Daoy (cell line): ENCODE data around the gene CCDC154. TPM values are rescaled to one million over a fixed set of nuclear protein-coding genes. Genes with fewer than 3 reads are reported as not detected.

Source experiments
- DNase-seq: peaks from one replicate; pipeline ENCODE4 v3.0.0-alpha.2; 2015; ENCODE audit warnings: low read depth
- total RNA-seq: library from RNA; depleted of rRNA; stranded (reverse); fragments of >200 nt; shearing (Covaris generic); gene quantifications from 2 replicates; pipeline ENCODE4 v1.2.3, GENCODE V29; 2014; rRNA removed

Gene CCDC154
- total RNA-seq, 1 experiment from 2014 or later, result not detected

- no peak for DNase-seq
These were observed 50.7 kb downstream of the CCDC154 start for GRCh38 chr16:1393613-1394176.

- DNase-seq, result no peak
These were observed 51.5 kb downstream of the CCDC154 start for GRCh38 chr16:1392826-1393225.

- DNase-seq, result no peak
These were observed 54.0 kb downstream of the CCDC154 start for GRCh38 chr16:1390239-1390779.

GRCh38 chr16:1389762-1390161, 54.6 kb downstream of the CCDC154 start:
- no peak for DNase-seq

GRCh38 chr16:1387331-1387730, 57.0 kb downstream of the CCDC154 start:
- no peak for DNase-seq

- DNase-seq, result no peak
These were observed 59.1 kb downstream of the CCDC154 start for GRCh38 chr16:1385232-1385631.

Other genes with a start within 250 kb of the CCDC154 start
- gene TPSG1, start 219.3 kb downstream of the CCDC154 start, total RNA-seq, result 0.23 TPM in 1 of 2 replicates, not detected in the other
- not detected in 2 replicates for gene TPSB2, start 214.4 kb downstream of the CCDC154 start, total RNA-seq
- gene TPSAB1, start 203.9 kb downstream of the CCDC154 start, total RNA-seq, result not detected in 2 replicates
- not detected in 2 replicates for gene TPSD1, start 188.5 kb downstream of the CCDC154 start, total RNA-seq
- gene UBE2I, start 134.9 kb downstream of the CCDC154 start, total RNA-seq, result 37.6 and 69.5 TPM in 2 replicates
- 0.11 and 1.2 TPM in 2 replicates for gene BAIAP3, start 110.9 kb downstream of the CCDC154 start, total RNA-seq
- 95.5 and 103 TPM in 2 replicates for gene TSR3, start 92.7 kb downstream of the CCDC154 start, total RNA-seq
- gene GNPTG, start 92.6 kb downstream of the CCDC154 start, total RNA-seq, result 10.8 and 15.9 TPM in 2 replicates
- 12.1 and 13.7 TPM in 2 replicates for gene UNKL, start 29.9 kb downstream of the CCDC154 start, total RNA-seq
- gene UQCC4, start 23.8 kb downstream of the CCDC154 start, total RNA-seq, result 21.7 and 25.8 TPM in 2 replicates
- not detected in 2 replicates for gene PERCC1, start 13.5 kb downstream of the CCDC154 start, total RNA-seq
- gene CLCN7, start 30.5 kb upstream of the CCDC154 start, total RNA-seq, result 15.6 and 28.2 TPM in 2 replicates
- not detected in 2 replicates for gene PTX4, start 44.4 kb upstream of the CCDC154 start, total RNA-seq
- gene TELO2, start 48.8 kb upstream of the CCDC154 start, total RNA-seq, result 19.9 and 44.0 TPM in 2 replicates
- gene TMEM204, start 89.1 kb upstream of the CCDC154 start, total RNA-seq, result 1.1 TPM in 1 of 2 replicates, not detected in the other
- gene IFT140, start 167.5 kb upstream of the CCDC154 start, total RNA-seq, result 7.8 and 9.8 TPM in 2 replicates
- 5.8 and 10.8 TPM in 2 replicates for gene CRAMP1, start 167.8 kb upstream of the CCDC154 start, total RNA-seq
- 75.4 and 121 TPM in 2 replicates for gene JPT2, start 233.7 kb upstream of the CCDC154 start, total RNA-seq